Small intestine (tissue), 7 donors: ENCODE results near the gene PHKA1. TPM values are rescaled to one million over a fixed set of nuclear protein-coding genes. Genes with fewer than 3 reads are reported as not detected.

ENCODE experiments used
- DNase-seq, 2 donors: peaks; one replicate each; pipeline versions ENCODE4 v3.0.0 to v3.0.0-alpha.2; 2013
- FAIRE-seq: peaks from 2 replicates; lab custom pipeline; 2012; peaks lifted over from hg19 to GRCh38; lab: Jason Lieb, UNC
- H3K27ac ChIP-seq, 3 donors: one replicate each; pipeline ENCODE4 v1.5.1; 2013; ENCODE audit warnings: low read length in 2 of 3, mild to moderate bottlenecking in 2 of 3, control low read depth in 1 of 3, inconsistent platforms in 1 of 3, low read depth in 1 of 3, moderate library complexity in 1 of 3
- H3K27me3 ChIP-seq, 3 donors: one replicate each; pipeline ENCODE4 v1.6.1; 2013; ENCODE audit warnings: low read length in 3 of 3, inconsistent platforms in 1 of 3; ENCODE audit not compliant: control insufficient read depth in 3 of 3, insufficient read depth in 3 of 3
- H3K36me3 ChIP-seq, 3 donors: one replicate each; pipeline ENCODE4 v1.6.1; 2013; ENCODE audit warnings: low read length in 3 of 3, inconsistent platforms in 1 of 3, low read depth in 1 of 3, mild to moderate bottlenecking in 1 of 3, moderate library complexity in 1 of 3; ENCODE audit not compliant: control insufficient read depth in 3 of 3, insufficient read depth in 2 of 3
- H3K4me1 ChIP-seq, 3 donors: one replicate each; pipeline ENCODE4 v1.6.1; 2013; ENCODE audit warnings: low read length in 2 of 3, inconsistent platforms in 1 of 3, low read depth in 1 of 3, mild to moderate bottlenecking in 1 of 3, moderate library complexity in 1 of 3; ENCODE audit not compliant: control insufficient read depth in 3 of 3, insufficient read depth in 2 of 3
- H3K4me3 ChIP-seq, 3 donors: one replicate each; pipeline ENCODE4 v1.5.1; 2013; ENCODE audit warnings: low read length in 3 of 3, control low read depth in 1 of 3, inconsistent platforms in 1 of 3, low read depth in 1 of 3, mild to moderate bottlenecking in 1 of 3, moderate library complexity in 1 of 3
- H3K9me3 ChIP-seq, 2 donors: one replicate each; pipeline ENCODE4 v1.6.1; 2013; ENCODE audit warnings: low read depth in 1 of 2, low read length in 1 of 2; ENCODE audit not compliant: control insufficient read depth in 2 of 2, insufficient read depth in 1 of 2
- WGBS, 3 donors: extraction: QIAGEN DNeasy Blood & Tissue Kit; methylation state at CpG; one replicate each; pipeline ENCODE4 v1.1.7; 2013; 5-methylcytosine and 5-hydroxymethylcytosine counted together
- polyA plus RNA-seq, 4 donors: library from polyadenylated mRNA; stranded (reverse) in 3 of 4; unstranded in 1 of 4; fragments of 200-250 nt in 3 of 4; fragments of 120-200 nt in 1 of 4; gene quantifications; one replicate each; pipeline versions ENCODE4 v1.2.1 to v1.2.3, GENCODE V29; 2013
- donor health status: healthy with polysubstance abuse.
- donor health status: control.
- donor health status: control.
- donor health status: Bipolar disorder and iron deficiency.
- donor health status: healthy.

Gene PHKA1
- polyA plus RNA-seq, 4 donors, result 0.21 to 1.4 (median 0.25) TPM

GRCh38 chrX:72715546-72715945 lies 1.4 kb upstream of the PHKA1 start:
- H3K27me3 ChIP-seq, result no peaks in the 10 kb centered on the region
- WGBS, 3 donors, result 80 to 90% (median 82%) methylated on average over 12 of the region's 12 CpGs
- H3K36me3 ChIP-seq, result no peaks in the 10 kb centered on the region
- no peak for DNase-seq
- no peaks in the 10 kb centered on the region for H3K4me1 ChIP-seq
- H3K27ac ChIP-seq, result no peak overlapping the region
- no peaks in the 10 kb centered on the region for H3K9me3 ChIP-seq
- no peak overlapping the region for H3K4me3 ChIP-seq
- no peak for FAIRE-seq

GRCh38 chrX:72714478-72714916 lies 391 bp upstream of the PHKA1 start:
- Histone ChIP-seq H3K36me3 (no peaks in the 10 kb centered on the region), H3K27me3 (no peaks in the 10 kb centered on the region), H3K27ac (peak overlapping the region in 2 of 3 donors; percentile 33 to 34), H3K9me3 (no peaks in the 10 kb centered on the region), H3K4me1 (no peaks in the 10 kb centered on the region), H3K4me3 (peak overlapping the region in 2 of 3 donors; percentile 24 to 39)
- DNase-seq, result peak; percentile 33 to 34
- no peak for FAIRE-seq
- 3 to 43% (median 11%) methylated on average over 13 of the region's 13 CpGs for WGBS, 3 donors

DNA sequence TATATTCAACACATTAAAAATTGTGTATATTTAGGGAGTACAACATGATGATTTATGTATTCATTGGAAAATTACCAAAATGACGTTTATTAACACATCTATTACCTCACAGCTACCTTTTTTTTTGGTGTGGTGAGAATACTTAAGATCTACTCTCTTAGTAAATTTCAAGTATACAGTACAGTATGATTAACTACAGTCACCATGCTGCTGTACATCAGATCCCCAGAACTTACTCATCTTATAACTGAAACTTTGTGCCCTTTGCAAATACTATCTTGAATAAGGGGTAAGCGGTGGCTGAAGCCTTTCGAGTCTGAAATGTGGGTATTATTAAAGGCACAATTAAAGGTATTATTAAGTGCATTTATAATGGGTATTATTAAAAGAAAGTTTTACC lies 976 bp downstream of the PHKA1 start:
- no peak for FAIRE-seq
- Histone ChIP-seq H3K4me1 (no peaks in the 10 kb centered on the region), H3K36me3 (no peaks in the 10 kb centered on the region), H3K27ac (no peak overlapping the region), H3K9me3 (no peaks in the 10 kb centered on the region), H3K4me3 (no peak overlapping the region), H3K27me3 (no peaks in the 10 kb centered on the region)
- no peak for DNase-seq
- WGBS, 3 donors, result 16 to 50% (median 42%) methylated on average over 3 of the region's 3 CpGs

GRCh38 chrX:72712094-72712755 lies 1.9 kb downstream of the PHKA1 start:
- FAIRE-seq, result no peak
- H3K4me3 ChIP-seq, result no peak overlapping the region
- H3K27ac ChIP-seq, result no peak overlapping the region
- H3K27me3 ChIP-seq, result no peaks in the 10 kb centered on the region
- no peaks in the 10 kb centered on the region for H3K4me1 ChIP-seq
- WGBS, 3 donors, result 57 to 76% (median 61%) methylated on average over 2 of the region's 2 CpGs
- no peaks in the 10 kb centered on the region for H3K36me3 ChIP-seq
- DNase-seq, result no peak
- no peaks in the 10 kb centered on the region for H3K9me3 ChIP-seq

DNA sequence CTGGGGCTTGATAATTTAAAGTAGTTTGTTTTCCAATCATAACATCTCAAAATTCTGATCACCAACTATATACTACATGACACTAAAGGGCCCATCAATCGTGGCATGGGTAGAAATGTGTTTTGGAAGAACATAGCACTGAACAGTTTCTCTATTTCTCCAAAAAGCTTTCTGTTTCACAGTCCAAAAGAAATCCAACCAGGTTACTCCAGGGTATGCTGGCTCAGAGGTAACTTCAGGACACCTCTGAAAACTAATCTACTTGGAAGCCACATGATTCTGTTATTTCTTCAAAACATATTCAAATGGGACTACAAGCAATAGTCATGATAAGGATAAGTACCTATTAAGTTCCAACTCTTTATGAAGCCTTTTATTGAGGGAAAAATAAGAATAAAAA lies 8.3 kb downstream of the PHKA1 start:
- 67 to 89% (median 73%) methylated on average over 1 of the region's 1 CpG for WGBS, 3 donors
- H3K4me1 ChIP-seq, result no peaks in the 10 kb centered on the region
- no peaks in the 10 kb centered on the region for H3K27me3 ChIP-seq
- no peak overlapping the region for H3K4me3 ChIP-seq
- DNase-seq, result no peak
- H3K36me3 ChIP-seq, result no peaks in the 10 kb centered on the region
- no peak overlapping the region for H3K27ac ChIP-seq
- FAIRE-seq, result no peak
- no peaks in the 10 kb centered on the region for H3K9me3 ChIP-seq

DNA sequence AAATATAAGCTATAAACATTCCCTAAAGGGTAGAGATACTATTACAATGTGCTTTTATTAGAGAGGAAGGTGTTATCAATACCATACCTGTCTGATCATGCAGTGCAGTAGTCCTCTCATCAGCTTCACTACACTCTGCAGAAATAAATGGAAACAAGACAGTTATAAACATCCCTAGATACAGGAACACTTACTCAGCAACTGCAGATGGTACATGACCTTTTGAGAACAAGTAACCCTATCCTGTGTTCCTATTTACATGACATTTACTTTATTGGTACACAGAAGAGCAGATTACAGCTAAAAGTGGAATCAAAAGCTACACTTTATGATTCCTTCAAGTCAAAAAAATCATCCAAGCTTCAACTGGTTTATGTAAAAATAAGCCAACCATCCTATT lies 9.0 kb downstream of the PHKA1 start:
- FAIRE-seq, result no peak
- Histone ChIP-seq H3K27ac (no peak overlapping the region), H3K27me3 (no peaks in the 10 kb centered on the region), H3K9me3 (no peaks in the 10 kb centered on the region), H3K4me1 (no peaks in the 10 kb centered on the region), H3K36me3 (no peaks in the 10 kb centered on the region), H3K4me3 (no peak overlapping the region)
- no peak for DNase-seq

DNA sequence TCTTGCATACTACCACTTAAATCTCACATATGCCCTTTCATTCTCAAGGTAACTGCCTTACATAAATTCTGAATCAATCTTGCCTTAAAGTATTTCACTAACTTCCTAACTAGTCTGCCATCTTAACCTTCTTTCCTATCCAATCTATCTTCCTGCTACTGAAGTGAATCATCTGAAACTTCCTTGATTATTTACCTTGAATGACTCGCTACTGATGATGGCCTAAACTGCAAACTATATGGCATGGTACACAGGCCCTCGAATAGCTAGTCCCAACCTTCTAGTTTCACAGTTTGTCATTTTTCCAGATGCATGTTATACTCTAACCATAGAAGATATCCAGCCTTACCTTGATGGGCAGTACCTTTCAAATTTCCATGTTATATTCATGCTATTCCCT lies 19.9 kb downstream of the PHKA1 start:
- Histone ChIP-seq H3K4me1 (no peaks in the 10 kb centered on the region), H3K4me3 (no peak overlapping the region), H3K9me3 (no peaks in the 10 kb centered on the region), H3K27ac (no peak overlapping the region), H3K36me3 (no peaks in the 10 kb centered on the region), H3K27me3 (no peaks in the 10 kb centered on the region)
- 66 to 90% (median 87%) methylated on average over 2 of the region's 2 CpGs for WGBS, 3 donors
- DNase-seq, result no peak
- FAIRE-seq, result no peak

GRCh38 chrX:72693477-72693876 lies 20.6 kb downstream of the PHKA1 start:
- Histone ChIP-seq H3K27ac (no peak overlapping the region), H3K4me3 (no peak overlapping the region), H3K9me3 (no peaks in the 10 kb centered on the region), H3K4me1 (no peaks in the 10 kb centered on the region), H3K36me3 (no peaks in the 10 kb centered on the region), H3K27me3 (no peaks in the 10 kb centered on the region)
- WGBS, 3 donors, result 54 to 86% (median 80%) methylated on average over 1 of the region's 1 CpG
- FAIRE-seq (no peak), DNase-seq (no peak)

DNA sequence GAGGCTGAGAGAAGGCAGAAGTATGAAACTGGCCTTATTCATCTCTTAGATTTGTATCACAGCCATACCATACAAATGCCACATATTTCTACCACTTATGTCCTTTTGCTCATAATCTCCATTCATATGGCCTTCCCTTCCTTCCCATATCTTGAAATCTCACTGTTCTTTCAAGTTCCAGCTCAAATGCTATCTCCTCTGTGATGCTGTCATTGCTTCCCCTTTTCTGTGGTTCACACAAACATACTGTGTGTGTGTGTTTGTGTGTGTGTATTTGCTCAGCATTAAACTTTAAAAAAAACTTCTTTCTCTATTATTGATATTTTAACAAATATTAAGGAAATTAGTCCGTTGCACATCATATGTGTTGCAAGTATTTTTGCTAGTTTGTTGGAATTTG lies 26.7 kb downstream of the PHKA1 start:
- FAIRE-seq (no peak), DNase-seq (no peak)
- H3K9me3 ChIP-seq, result no peaks in the 10 kb centered on the region
- WGBS, 3 donors, result 44 to 88% (median 84%) methylated on average over 1 of the region's 1 CpG
- H3K4me3 ChIP-seq, result no peak overlapping the region
- H3K36me3 ChIP-seq, result no peaks in the 10 kb centered on the region
- H3K27ac ChIP-seq, result no peak overlapping the region
- no peaks in the 10 kb centered on the region for H3K4me1 ChIP-seq
- no peaks in the 10 kb centered on the region for H3K27me3 ChIP-seq
